ENCODE results near the gene FNIP1.

GRCh38 chr5:131684051-131684450, 112.8 kb downstream of the FNIP1 start:
- TF ChIP-seq, protein P1, sequence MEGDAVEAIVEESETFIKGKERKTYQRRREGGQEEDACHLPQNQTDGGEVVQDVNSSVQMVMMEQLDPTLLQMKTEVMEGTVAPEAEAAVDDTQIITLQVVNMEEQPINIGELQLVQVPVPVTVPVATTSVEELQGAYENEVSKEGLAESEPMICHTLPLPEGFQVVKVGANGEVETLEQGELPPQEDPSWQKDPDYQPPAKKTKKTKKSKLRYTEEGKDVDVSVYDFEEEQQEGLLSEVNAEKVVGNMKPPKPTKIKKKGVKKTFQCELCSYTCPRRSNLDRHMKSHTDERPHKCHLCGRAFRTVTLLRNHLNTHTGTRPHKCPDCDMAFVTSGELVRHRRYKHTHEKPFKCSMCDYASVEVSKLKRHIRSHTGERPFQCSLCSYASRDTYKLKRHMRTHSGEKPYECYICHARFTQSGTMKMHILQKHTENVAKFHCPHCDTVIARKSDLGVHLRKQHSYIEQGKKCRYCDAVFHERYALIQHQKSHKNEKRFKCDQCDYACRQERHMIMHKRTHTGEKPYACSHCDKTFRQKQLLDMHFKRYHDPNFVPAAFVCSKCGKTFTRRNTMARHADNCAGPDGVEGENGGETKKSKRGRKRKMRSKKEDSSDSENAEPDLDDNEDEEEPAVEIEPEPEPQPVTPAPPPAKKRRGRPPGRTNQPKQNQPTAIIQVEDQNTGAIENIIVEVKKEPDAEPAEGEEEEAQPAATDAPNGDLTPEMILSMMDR (IDR thresholded peaks at IDR 0.05; ENCODE audit: poor library complexity): no peak
- no peak for TF ChIP-seq EZH2 (IDR thresholded peaks at IDR 0.05; ENCODE audit: borderline replicate concordance)

Measured in hepatocyte (in vitro differentiated cells).